Left ventricle myocardium inferior (tissue), 1 donor: Measurements from ENCODE around the gene KDM7A. TPM values are rescaled to one million over a fixed set of nuclear protein-coding genes. Genes with fewer than 3 reads are reported as not detected.
A peak's percentile ranks its signal among the peaks of the same experiment; 100 is the strongest.

Experiments used
- DNase-seq: peaks from one replicate; pipeline ENCODE4 v3.0.0-alpha.2; 2020
- H3K27ac ChIP-seq: fragments of 200-600 bp; replicated peaks from 2 replicates; pipeline ENCODE4 v1.8.0; 2021
- H3K27me3 ChIP-seq: fragments of 200-600 bp; 2 replicates; pipeline ENCODE4 v1.8.0; 2021; ENCODE audit warnings: low read depth
- H3K36me3 ChIP-seq: fragments of 200-600 bp; 2 replicates; pipeline ENCODE4 v1.8.0; 2021
- H3K4me1 ChIP-seq: fragments of 200-600 bp; 2 replicates; pipeline ENCODE4 v1.8.0; 2021
- H3K4me3 ChIP-seq: fragments of 200-600 bp; 2 replicates; pipeline ENCODE4 v1.8.0; 2021; ENCODE audit warnings: mild to moderate bottlenecking, moderate library complexity
- H3K9me3 ChIP-seq: fragments of 200-600 bp; replicated peaks from 2 replicates; pipeline ENCODE4 v1.8.0; 2021
- intact Hi-C: fragments of 100-400 bp; cut with micrococcal nuclease; formaldehyde crosslinking; loops from one replicate; pipeline ENCODE4 v1.11.0; 2022
- total RNA-seq: library from RNA; stranded (reverse); fragmentation: NEBNext Ultra II Directional; extraction: Animal tissue kit (Norgen Biotek cat#: 25700); gene quantifications from one replicate; pipeline ENCODE4 v1.2.1, GENCODE V29; 2021
- TF ChIP-seq, protein P1 (sequence below): fragments of 200-600 bp; IDR thresholded peaks from 2 replicates; pipeline ENCODE4 v1.8.0; 2021; ENCODE audit warnings: antibody characterized with exemption, mild to moderate bottlenecking, borderline replicate concordance
- donor health status: DM: no; HTN: yes; CAD: no; lungs with severe emphysema.

Gene KDM7A
- total RNA-seq, 1 donor from 2014 or later = 8.2 TPM

DNA sequence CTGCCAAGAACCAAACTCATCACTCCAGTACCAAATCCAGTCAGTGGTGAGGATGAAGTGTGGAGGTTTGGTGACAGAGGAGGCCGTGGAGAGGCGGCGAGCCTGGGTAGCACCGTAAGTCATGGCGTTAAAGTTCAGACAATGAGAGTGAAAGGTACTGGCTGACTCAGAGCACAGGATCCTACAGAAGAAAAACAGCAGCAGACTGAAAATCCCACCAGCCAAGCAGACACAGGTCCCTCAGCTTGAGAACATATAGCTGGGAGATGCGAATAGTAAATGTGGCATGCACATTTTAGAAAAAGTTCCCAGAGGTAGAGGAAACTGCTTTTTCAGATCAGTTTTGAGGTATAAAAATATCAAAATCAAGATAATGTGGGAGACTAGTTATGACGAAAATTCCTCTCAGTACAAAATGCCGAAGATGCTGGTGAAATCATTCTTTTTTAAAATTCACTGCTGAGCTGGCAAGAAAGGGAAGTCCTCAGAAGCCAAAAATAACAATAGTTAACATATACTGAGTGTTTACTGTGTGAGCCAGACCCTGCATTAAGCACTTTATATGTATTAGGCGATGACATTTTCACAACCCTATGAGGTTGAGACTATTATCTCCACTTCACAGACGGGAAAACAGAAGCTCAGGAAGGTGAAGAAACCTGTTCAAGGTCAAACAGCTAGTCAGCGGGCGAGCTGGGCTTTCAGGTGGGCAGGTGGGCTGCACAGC lies 135.0 kb downstream of the KDM7A start:
- H3K27ac ChIP-seq = no peak overlapping the region
- peaks cover 24% of the 10 kb centered on the region for H3K4me1 ChIP-seq
- no peak overlapping the region for H3K4me3 ChIP-seq
- TF ChIP-seq, protein P1, sequence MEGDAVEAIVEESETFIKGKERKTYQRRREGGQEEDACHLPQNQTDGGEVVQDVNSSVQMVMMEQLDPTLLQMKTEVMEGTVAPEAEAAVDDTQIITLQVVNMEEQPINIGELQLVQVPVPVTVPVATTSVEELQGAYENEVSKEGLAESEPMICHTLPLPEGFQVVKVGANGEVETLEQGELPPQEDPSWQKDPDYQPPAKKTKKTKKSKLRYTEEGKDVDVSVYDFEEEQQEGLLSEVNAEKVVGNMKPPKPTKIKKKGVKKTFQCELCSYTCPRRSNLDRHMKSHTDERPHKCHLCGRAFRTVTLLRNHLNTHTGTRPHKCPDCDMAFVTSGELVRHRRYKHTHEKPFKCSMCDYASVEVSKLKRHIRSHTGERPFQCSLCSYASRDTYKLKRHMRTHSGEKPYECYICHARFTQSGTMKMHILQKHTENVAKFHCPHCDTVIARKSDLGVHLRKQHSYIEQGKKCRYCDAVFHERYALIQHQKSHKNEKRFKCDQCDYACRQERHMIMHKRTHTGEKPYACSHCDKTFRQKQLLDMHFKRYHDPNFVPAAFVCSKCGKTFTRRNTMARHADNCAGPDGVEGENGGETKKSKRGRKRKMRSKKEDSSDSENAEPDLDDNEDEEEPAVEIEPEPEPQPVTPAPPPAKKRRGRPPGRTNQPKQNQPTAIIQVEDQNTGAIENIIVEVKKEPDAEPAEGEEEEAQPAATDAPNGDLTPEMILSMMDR = no peak
- H3K9me3 ChIP-seq = no peaks in the 10 kb centered on the region
- no peaks in the 10 kb centered on the region for H3K27me3 ChIP-seq
- intact Hi-C loops = no loop called here
- no peak for DNase-seq
- H3K36me3 ChIP-seq = peaks cover 81% of the 10 kb centered on the region

DNA sequence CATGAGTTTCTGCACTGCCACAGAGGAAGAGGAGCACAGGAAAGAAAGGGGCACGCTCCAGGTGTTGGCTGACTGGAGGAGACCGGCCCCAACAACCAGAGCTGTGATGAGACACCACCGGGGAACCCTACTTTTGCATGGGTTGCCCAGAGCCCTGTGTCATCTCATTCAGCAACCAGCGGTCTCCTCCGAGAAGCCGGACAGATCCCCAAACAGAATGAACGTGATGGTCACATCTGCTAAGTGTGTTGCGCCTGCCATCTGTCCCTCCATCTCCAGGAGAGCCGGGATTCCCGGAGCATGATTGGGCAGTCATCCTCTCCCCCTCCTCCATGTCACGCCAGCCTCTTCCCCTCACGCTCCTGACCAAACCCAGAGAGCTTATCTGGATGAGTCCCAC lies 136.9 kb downstream of the KDM7A start:
- Histone ChIP-seq H3K36me3 (peaks cover 82% of the 10 kb centered on the region), H3K27ac (no peak overlapping the region)

DNA sequence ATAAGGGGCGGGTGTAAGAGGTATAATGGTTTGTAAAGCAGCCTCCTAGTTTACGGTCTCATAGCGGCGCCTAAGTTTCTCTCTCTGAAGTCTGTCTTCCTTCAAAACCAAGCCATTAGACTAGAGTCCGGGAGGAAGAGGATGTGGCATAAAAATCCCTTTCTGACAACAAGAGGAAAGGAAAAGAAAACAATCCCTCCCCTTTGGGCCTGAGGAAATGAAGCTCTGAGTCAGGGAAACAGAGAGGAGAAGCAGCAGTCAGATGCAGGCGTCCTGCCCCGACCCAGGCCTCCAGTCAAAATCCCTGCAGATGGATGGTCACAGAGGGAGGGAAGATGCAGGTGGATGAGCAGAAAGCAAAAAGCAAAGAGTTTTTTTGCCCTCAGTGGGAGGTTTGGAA lies 137.7 kb downstream of the KDM7A start:
- Histone ChIP-seq H3K4me3 (no peak overlapping the region), H3K27ac (peak overlapping the region; percentile 32), H3K27me3 (no peaks in the 10 kb centered on the region), H3K36me3 (peaks cover 84% of the 10 kb centered on the region), H3K9me3 (no peaks in the 10 kb centered on the region), H3K4me1 (peaks cover 21% of the 10 kb centered on the region)
- intact Hi-C loops = no loop called here
- DNase-seq = no peak
- TF ChIP-seq, protein P1 = no peak

More for the DNA sequence above, 136.9 kb downstream of the KDM7A start:
- DNase-seq = no peak
- Histone ChIP-seq H3K4me3 (no peak overlapping the region), H3K27me3 (no peaks in the 10 kb centered on the region), H3K4me1 (peaks cover 21% of the 10 kb centered on the region), H3K9me3 (no peaks in the 10 kb centered on the region)
- intact Hi-C loops = no loop called here
- TF ChIP-seq, protein P1 = no peak

DNA sequence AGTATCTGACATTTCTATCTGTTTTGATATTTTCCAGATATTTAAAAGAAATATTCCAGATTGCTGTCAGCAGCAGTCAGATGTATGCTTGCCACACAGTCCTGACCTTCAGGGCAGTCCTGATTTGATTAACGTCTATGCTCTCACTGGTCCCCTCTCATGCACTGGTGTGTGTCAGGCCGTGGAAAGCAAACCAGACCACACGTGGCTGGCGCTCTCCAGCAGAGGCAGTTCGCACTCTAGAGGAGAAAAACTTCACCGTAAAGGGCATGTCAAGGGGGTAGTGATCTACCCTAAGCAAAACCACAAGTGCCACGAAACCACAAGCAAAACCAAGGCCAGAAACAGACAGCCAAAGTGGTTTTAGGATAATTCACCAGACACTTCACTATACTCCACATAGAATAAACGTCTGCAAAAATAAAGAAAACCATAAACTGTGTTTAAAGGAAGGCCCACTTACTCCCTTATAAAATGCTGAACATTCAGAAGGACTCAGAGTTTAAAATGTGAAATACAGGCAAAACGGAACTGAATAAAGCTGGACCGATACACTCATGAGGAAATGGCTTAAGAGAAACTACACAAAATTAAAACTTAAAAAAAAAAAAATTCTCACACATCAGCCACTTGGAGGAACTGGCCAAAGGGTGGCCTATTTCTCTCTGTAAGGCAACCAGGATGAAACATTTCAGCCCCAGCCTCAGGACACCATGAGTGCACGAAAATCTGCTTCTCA lies 140.4 kb downstream of the KDM7A start:
- Histone ChIP-seq H3K27ac (no peak overlapping the region), H3K9me3 (no peaks in the 10 kb centered on the region), H3K27me3 (no peaks in the 10 kb centered on the region), H3K4me1 (peaks cover 21% of the 10 kb centered on the region), H3K36me3 (peaks cover 84% of the 10 kb centered on the region), H3K4me3 (no peak overlapping the region)
- TF ChIP-seq, protein P1 = no peak
- DNase-seq = no peak
- intact Hi-C loops = no loop called here

DNA sequence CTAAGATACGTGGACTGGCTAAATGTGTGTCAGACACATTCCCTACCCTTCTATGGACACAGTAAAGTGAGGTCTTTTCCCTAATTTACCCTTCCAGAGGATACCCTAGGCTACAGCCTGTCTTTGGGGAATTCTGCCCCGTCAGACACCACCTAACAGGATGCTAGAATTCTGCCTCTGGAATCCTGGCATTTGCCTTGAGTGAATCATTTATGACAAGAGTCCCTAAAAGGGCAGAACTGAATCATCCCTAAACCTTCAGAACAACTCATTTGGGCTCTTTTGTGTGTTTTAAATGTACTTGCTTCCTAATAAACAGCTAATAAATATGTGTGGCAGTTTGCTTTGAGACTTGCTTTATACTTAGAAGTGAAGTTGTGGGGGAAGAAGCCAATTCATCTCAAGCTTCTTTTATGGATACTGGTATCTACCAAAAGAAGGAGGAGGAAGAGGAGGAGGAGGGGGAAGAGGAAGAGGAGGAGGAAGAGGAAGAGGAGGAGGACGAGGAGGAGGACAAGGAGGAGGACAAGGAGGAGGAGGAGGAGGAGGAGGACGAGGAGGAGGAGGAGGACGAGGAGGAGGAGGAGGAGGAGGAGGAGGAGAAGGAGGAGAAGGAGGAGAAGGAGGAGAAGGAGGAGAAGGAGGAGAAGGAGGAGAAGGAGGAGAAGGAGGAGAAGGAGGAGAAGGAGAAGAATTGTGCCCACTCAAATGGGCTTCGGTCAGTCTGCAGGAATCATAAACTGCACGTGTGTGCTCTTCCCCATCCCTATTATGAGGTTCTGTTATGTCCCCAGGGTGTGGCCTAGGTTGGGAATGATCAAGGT lies 141.2 kb downstream of the KDM7A start:
- no peak overlapping the region for H3K4me3 ChIP-seq
- intact Hi-C loops = no loop called here
- TF ChIP-seq, protein P1 = no peak
- no peak overlapping the region for H3K27ac ChIP-seq
- peaks cover 84% of the 10 kb centered on the region for H3K36me3 ChIP-seq
- no peaks in the 10 kb centered on the region for H3K9me3 ChIP-seq
- DNase-seq = no peak
- H3K27me3 ChIP-seq = no peaks in the 10 kb centered on the region
- H3K4me1 ChIP-seq = peaks cover 21% of the 10 kb centered on the region
